ENCODE data around the gene DACH1.

DNA sequence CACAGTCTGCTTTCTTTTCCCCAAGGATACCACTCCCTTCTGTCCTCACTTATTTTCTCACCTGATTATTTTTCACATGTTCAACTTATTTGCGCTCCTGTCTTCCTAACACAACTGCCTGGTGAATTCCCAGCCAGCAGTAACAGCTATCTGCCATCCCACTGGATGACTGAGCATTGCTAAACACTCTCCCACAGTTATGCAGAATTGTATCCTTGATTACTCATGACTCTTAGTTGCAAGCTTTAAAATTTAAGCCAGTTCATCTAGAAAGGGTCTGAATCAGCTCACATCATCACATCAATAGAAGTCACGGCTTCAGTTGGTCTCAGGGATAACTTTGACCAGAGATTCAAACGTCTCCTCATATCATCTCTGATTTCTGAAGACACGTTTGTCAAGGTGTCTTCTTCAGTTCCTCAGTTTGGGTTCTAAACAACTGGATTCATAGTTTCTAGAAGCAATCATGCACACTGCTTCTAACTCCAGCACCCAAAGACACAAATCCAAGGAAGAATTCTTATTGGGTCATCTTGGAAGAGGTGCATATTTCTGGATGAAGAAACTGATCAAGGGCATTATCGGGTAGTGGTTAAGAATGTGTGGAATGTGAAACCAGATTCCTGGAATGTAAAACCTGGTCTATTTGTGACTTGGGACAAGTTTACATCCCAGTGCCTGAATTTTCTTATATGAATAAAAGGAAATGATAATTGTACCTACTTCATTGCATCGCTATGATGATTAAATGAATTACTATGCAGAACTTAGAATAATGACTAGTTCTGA, 13.9 kb upstream of the DACH1 start:
- TF ChIP-seq, protein P1, sequence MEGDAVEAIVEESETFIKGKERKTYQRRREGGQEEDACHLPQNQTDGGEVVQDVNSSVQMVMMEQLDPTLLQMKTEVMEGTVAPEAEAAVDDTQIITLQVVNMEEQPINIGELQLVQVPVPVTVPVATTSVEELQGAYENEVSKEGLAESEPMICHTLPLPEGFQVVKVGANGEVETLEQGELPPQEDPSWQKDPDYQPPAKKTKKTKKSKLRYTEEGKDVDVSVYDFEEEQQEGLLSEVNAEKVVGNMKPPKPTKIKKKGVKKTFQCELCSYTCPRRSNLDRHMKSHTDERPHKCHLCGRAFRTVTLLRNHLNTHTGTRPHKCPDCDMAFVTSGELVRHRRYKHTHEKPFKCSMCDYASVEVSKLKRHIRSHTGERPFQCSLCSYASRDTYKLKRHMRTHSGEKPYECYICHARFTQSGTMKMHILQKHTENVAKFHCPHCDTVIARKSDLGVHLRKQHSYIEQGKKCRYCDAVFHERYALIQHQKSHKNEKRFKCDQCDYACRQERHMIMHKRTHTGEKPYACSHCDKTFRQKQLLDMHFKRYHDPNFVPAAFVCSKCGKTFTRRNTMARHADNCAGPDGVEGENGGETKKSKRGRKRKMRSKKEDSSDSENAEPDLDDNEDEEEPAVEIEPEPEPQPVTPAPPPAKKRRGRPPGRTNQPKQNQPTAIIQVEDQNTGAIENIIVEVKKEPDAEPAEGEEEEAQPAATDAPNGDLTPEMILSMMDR (IDR thresholded peaks at IDR 0.05), result no peak
- TF ChIP-seq POLR2A (IDR thresholded peaks at IDR 0.05) (no peak), EP300 (IDR thresholded peaks at IDR 0.05) (no peak), POLR2AphosphoS5 (IDR thresholded peaks at IDR 0.05) (no peak)

All from suprapubic skin (tissue), 4 donors.